Colonic mucosa (tissue), 4 donors: ENCODE measurements around the gene JAKMIP2. TPM values are rescaled to one million over a fixed set of nuclear protein-coding genes. Genes with fewer than 3 reads are reported as not detected.
A peak's percentile ranks its signal among the peaks of the same experiment; 100 is the strongest.
"Not testable (repeated sequence)": the region's sequence is repeated elsewhere in the genome, so short reads cannot be mapped to it uniquely, and the experiment has no call there.

Experiments
- DNase-seq: peaks from one replicate; pipeline ENCODE4 v3.0.0-alpha.2; 2020
- H3K27ac ChIP-seq: fragments of 200-600 bp; one replicate; pipeline ENCODE4 v1.8.0; 2021
- H3K27me3 ChIP-seq: fragments of 200-600 bp; one replicate; pipeline ENCODE4 v1.8.0; 2021
- H3K36me3 ChIP-seq: fragments of 200-600 bp; one replicate; pipeline ENCODE4 v1.8.0; 2021
- H3K4me1 ChIP-seq: fragments of 200-600 bp; one replicate; pipeline ENCODE4 v1.8.0; 2021; ENCODE audit warnings: mild to moderate bottlenecking
- H3K4me3 ChIP-seq: fragments of 200-600 bp; one replicate; pipeline ENCODE4 v1.8.0; 2021
- H3K9ac ChIP-seq, 2 donors: one replicate each; pipeline ENCODE4 v1.7.0; 2013; ENCODE audit warnings: control low read depth in 2 of 2, low read depth in 2 of 2, low read length in 2 of 2
- H3K9me3 ChIP-seq: fragments of 200-600 bp; one replicate; pipeline ENCODE4 v1.8.0; 2021
- CTCF ChIP-seq: fragments of 200-600 bp; IDR thresholded peaks from one replicate; pipeline ENCODE4 v1.8.0; 2022; ENCODE audit warnings: antibody characterized with exemption, mild to moderate bottlenecking
- intact Hi-C: fragments of 100-400 bp; cut with DNase I; formaldehyde crosslinking; loops from one replicate; pipeline ENCODE4 v1.14.1; 2022
- total RNA-seq, 2 donors: library from RNA; stranded (reverse); fragmentation: NEBNext Ultra II Directional in 1 of 2; extraction: Animal tissue kit (Norgen Biotek cat#: 25700) in 1 of 2; gene quantifications; one replicate each; pipeline ENCODE4 v1.2.1, GENCODE V29; 2021
- donor health status: healthy.
- donor health status: DM: no; HTN: no; CAD: no.
- donor health status: DM: no; HTN: no; CAD: no.

JAKMIP2 gene
- total RNA-seq, 2 donors from 2014 or later = 0.17 to 1.3 TPM

- Histone ChIP-seq H3K4me3 (no peak overlapping the region), H3K36me3 (no peaks in the 10 kb centered on the region), H3K4me1 (no peaks in the 10 kb centered on the region), H3K9me3 (no peaks in the 10 kb centered on the region), H3K9ac (no peak overlapping the region), H3K27me3 (no peaks in the 10 kb centered on the region), H3K27ac (no peak overlapping the region)
- intact Hi-C loops = loop anchor here (5.0 kb wide), 1 partner anchor 97 kb away; no protein-coding TSS in a partner anchor
- peak; percentile 16 for TF ChIP-seq CTCF
- DNase-seq = peak; percentile 27
Measured at GRCh38 chr5:147558826-147559225, 223.7 kb downstream of the JAKMIP2 start.

- Histone ChIP-seq H3K27me3 (no peaks in the 10 kb centered on the region), H3K9ac (no peak overlapping the region), H3K27ac (no peak overlapping the region), H3K4me1 (no peaks in the 10 kb centered on the region), H3K4me3 (no peak overlapping the region), H3K36me3 (no peaks in the 10 kb centered on the region), H3K9me3 (no peaks in the 10 kb centered on the region)
- intact Hi-C loops = loop anchor here (5.0 kb wide), 1 partner anchor 96 kb away; no protein-coding TSS in a partner anchor
- no peak for DNase-seq
- TF ChIP-seq CTCF = no peak
Measured at GRCh38 chr5:147557876-147558745, 224.4 kb downstream of the JAKMIP2 start.

- Histone ChIP-seq H3K27me3 (no peaks in the 10 kb centered on the region), H3K4me1 (no peaks in the 10 kb centered on the region), H3K9me3 (no peaks in the 10 kb centered on the region), H3K4me3 (no peak overlapping the region), H3K27ac (peak overlapping the region; percentile 18), H3K9ac (no peak overlapping the region), H3K36me3 (no peaks in the 10 kb centered on the region)
- TF ChIP-seq CTCF = no peak
- intact Hi-C loops = loop anchor here (5.0 kb wide), 1 partner anchor 93 kb away; no protein-coding TSS in a partner anchor
- no peak for DNase-seq
Measured at GRCh38 chr5:147555176-147555575, 227.4 kb downstream of the JAKMIP2 start.

- Histone ChIP-seq H3K27ac (peak overlapping the region; percentile 18), H3K4me3 (no peak overlapping the region), H3K4me1 (no peaks in the 10 kb centered on the region), H3K27me3 (no peaks in the 10 kb centered on the region), H3K9ac (no peak overlapping the region), H3K9me3 (no peaks in the 10 kb centered on the region), H3K36me3 (no peaks in the 10 kb centered on the region)
- TF ChIP-seq CTCF = no peak
- intact Hi-C loops = no loop called here
- no peak for DNase-seq
Measured at GRCh38 chr5:147554261-147554817, 228.2 kb downstream of the JAKMIP2 start.

- H3K27me3 ChIP-seq, intact Hi-C loops, H3K36me3 ChIP-seq, H3K4me3 ChIP-seq, H3K9ac ChIP-seq, DNase-seq, H3K9me3 ChIP-seq, H3K4me1 ChIP-seq: not testable (repeated sequence)
- peak overlapping the region; percentile 18 for H3K27ac ChIP-seq
Measured at GRCh38 chr5:147553817-147554216, 228.7 kb downstream of the JAKMIP2 start.

GRCh38 chr5:147552897-147553296 lies 229.6 kb downstream of the JAKMIP2 start:
- Histone ChIP-seq H3K27me3 (no peaks in the 10 kb centered on the region), H3K4me1 (no peaks in the 10 kb centered on the region), H3K9me3 (no peaks in the 10 kb centered on the region), H3K27ac (no peak overlapping the region), H3K36me3 (no peaks in the 10 kb centered on the region), H3K4me3 (no peak overlapping the region), H3K9ac (no peak overlapping the region)
- no peak for DNase-seq
- TF ChIP-seq CTCF = no peak
- intact Hi-C loops = no loop called here
